ENCODE results near the gene CHERP.

Gene CHERP

DNA sequence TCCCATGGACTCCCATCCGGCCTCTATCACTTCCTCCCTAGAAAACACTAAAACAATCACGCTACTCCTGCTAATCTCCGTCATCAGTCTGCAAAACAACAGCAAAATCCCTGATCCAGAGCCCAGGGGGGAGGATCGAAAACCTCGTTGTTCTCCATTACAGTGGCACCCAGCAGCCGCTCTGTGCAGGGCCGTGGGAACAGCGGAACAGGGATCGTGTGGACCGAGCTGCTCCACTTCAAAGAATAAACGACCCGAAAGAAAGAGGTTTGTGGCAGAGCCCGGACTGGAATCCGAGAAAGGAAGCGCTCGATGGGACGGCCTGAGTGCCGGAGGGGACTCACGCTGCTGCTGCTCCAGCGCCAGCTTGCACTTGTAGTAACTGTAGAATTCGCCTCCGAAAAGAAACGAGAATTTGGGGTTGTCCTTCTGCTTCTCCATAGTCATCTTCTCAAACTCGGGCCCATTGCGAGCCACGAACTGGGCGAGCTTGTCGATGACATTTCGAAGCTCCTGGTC, 652 bp downstream of the CHERP start:
- DNase-seq, result no peak

DNA sequence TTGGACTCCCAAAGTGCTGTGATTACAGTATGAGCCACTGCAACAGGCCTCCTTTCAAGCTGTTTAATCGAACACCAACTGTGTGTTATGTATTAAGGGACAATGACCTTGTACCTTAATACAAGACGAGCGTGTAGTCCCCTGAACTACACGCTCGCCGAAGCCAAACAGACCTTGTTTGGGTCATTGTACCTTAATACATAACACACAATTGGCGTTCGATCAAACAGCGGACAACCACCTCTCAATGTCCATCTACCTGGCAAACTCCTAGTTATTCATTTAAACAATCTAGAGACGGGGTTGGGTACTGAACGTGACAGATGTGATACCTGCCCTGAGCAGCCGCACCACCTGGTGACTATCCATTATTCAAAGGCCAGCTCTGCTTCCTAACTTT, 1.3 kb downstream of the CHERP start:
- no peak for DNase-seq

DNA sequence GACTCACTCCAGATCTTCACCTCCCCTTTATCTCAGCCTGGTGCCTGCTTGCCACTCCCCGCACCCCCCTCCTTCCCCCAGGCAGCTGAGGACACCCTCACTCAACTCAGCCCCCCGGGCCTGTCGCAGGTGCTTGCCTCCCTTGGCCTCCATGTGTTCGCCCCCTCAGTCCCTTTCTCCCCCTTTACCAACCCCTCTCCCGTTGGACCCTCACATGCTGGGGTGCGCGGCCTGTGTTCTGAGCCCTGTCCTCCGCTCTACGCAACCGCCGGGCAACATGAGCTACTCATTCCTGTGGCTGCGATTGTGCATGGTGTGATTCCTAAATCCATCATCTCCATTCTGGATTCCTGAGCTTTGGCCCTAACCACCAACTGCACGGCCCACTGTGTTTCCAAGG, 5.1 kb downstream of the CHERP start:
- DNase-seq, result no peak

DNA sequence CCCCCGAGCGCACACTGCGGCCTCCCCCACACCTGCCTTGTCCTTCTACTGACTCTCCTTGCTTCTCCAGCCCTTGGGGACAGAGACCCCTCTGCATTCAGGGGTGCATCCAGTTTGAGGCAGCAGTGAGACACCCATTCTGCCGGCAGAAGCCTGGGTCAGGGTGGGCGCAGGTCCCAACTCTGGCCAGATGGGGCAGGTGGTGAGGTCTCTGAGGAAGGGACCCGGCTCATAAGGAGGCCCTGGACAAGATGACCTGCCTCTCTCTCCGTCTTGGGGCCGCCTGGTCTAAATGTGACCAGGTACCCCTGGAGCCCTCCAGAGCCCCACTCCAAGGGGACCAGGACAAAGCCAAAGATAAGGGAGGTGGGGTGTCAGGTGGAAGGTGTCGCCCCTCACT, 6.1 kb downstream of the CHERP start:
- no peak for DNase-seq

DNA sequence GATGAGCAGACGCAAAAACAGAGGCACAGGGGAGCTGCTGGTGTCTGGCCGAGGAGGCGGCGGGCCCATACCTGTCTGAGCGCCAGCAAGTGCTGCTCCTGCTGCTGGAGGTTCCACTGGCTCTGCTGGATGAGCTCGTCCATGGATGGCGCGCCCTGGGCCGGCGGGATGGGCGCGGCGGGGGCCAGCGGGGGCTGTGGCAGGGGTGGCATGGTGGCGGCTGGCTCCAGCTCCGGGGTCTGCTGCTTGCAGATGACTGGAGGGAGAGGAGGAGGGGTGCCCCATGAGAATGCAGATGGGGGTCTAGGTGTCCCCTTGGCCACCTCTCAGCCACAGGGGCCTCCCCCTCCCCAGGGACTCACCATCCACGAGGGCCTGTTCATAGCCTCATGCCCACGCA, 6.9 kb downstream of the CHERP start:
- DNase-seq, result no peak

DNA sequence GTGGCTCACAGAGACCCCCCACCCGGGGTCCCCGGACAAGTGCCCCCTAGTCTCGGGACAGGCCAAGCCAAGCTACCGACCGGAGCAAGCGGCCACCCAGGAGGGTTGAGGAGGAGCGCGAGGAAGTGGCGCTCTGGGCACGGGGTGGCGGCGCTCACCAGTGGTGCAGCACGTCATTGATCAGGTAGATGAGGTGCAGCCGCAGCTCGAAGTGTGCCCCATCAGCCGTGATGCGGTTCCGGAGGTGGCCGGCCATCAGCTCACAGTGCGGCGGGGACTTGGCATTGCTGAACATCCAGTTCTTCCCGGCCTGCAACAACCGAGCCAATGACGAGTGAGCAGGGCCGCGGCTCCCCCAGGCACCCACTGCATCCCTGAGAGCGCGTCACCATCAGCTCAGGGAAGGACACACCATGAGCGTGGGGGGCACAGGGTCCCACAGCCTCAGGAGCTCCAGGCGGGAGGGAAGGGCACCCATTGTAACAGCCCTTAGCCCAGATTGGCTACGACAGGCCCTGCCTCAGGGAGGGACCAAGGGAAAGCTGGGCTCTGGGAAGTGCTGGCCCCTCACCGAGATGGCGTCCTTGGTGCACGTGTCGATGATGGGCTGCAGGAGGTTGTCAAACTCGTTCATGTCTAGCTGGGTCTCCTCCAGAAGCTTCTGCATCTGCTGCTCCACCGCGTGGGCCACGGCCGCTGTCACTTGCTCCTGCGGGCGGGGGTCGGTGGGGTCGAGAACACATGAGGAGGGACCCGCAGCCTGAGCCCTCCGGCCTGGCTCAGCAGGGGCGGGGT, 9.6 kb downstream of the CHERP start:
- DNase-seq, result no peak

DNA sequence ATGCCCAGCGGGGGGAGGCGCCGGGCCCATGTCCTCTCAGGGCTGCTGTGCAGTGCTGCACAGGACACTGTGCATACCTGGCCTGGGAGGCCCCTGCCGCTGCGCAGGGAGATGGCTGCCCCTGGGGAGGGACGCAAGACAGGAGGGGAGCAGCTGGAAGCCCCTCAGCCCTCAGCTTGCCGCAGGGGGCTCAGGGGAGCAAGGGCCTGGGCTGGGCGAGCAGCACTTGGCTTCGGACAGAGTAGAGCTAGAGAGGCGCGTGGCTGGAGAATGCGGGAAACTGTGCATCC, 10.9 kb downstream of the CHERP start:
- DNase-seq, result no peak

DNA sequence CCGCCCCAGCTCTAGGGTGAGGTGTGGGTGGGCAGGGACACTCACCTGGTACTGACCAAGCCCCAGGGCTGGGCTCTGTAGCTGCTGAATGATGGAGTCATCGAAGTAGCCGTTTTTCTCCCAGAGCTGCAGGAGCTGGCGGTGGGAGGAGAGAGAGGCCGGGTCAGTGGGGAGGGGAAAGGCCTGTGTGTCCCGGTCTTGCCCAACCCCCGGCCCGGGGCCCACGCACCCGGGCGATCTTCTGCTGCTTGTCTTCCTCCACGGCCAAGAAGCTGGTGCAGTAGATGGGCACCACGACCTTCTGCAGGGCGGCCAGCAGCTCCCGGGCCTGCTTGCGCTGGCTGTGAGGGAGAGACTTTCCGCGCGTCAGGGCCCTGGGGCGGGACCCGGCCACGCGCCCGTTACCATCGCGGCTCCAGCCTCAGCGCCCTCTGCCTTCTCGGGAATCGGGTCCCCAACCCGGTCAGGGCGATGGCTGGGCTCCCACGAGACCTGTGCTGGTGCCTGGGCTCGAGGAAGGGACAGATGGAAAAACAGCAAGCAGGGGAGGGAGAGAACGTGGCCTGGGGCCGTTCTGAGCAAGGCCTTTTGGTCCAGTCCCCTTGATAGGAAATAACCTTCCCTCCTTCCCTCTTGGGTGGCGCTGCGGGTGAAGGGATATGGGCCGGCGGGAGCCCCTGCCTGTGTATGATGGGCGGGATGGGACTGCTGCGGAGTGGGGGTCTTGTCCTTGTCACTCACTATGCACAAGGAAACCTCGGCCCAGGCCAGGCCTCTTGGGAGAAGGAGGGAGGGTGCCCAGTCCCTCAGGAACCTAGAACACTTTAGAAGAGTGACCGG, 11.5 kb downstream of the CHERP start:
- DNase-seq, result no peak

DNA sequence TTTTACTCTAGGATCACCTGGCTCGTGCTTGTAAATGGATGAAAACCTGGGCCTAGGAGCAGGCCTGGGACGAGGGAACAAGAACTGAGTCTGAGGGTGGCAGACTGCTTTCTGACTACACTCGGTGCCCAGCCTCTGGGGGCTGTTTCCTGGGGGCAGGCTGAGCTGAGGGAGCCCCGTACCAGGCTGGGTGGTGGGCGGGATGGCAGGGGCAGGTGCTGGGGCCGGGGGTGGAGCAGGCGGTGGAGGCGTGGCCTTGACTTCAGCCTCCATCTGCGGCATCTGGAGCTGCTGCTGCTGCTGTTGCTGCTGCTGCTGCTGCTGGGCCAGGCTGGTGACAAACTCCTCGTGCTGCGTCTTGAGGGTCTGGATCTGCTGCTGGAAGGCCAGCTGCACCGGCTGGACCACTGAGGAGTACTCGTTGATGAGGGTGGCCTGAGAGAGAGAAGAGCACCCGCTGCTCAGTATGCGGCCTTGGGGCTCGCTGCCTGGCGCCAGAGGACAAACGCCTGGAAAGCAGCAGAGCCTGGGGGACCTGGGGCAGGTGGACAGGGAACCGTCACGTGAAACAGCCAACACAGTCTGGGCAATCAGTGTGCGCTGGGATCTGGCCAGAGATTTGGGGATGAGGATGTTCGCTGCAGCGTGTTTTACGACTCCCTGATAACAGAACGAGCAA, 12.6 kb downstream of the CHERP start:
- DNase-seq, result no peak

DNA sequence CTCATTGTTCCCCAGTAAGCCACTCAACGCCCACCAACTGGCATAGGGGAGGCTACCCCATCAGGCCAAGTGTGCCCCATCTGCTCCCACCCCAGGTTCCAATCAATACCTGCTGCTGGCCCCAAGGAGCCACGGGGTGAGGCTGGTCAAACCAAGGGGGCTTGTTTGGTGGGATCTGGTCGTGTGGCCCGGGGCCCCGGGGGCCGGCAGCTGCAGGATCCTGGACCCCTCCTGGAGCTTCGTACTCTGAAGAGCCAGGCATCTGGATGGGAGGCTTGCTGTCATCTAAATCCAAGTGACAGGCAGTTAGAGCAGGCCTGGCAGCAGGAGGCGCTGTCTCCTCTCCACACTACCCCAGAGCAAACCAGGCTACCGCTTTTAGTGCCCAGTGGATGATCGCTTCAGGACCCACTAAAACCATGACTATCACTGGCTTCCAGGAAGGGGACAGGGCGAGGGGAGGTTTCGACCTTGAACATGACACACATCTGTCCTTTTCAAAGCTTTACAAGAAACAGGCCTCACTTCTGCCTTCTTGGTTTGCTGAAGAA, 14.2 kb downstream of the CHERP start:
- no peak for DNase-seq

DNA sequence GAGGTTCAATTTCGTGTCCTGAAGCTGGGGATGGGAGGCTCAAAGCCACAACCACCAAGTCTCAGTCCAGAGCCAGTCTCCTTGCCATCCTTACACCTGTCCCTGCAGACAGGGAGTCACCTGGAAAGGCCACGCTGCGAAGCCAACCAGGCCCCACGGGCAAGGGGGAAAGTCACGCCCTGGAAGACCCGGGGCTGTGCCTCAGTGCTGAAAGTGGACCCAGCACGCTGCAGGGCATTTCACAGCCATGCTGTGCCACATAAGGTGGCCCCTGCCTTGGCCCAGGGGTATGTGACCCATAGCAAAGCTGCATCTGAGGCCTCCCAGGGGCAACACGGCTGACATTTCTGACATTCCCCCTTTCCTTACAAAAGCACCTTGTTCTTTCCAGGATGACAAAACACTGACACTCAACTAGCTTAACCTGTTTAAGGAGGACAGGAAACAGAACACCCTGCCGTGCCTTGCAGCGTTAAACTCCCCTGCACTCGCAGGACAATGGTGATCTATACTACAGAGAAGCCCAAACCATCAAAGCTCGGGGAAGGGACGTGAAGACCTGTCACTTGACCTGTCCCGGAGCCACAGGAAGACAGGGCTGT, 14.8 kb downstream of the CHERP start:
- no peak for DNase-seq

DNA sequence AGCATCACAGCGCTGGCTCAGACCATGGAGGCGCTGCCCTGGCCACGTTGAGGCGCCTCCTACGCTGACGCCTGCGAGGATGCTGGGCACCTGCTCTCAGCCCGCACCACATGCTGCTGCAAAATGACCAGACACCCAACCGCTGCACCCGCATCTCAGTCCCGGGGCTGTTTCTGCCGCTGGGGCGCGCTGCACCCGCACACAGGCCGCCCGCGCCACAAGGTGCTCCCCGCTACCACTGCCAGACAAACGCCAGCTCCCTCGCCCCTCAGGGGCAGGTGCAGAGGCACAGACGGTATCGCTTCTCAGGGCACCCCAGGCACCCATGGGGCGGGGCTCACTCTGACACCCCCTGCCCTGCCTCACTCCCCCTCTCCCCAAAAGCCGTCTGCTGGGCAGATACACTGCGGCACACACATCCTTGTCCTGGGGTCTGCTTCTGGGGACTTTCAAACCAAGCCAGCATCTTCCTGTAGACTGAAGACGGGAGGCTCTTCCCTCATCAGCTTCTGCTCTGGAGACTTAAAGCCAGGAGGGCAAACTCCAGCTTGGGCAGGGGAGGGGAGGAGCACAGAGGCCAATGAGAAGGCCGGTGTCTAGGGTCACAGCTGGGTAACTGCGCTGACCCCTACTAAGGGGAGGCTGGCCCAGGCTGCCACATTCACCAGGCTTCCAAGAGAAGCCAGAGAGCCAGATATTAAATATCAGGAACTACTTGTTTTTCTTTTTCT, 16.3 kb downstream of the CHERP start:
- no peak for DNase-seq

DNA sequence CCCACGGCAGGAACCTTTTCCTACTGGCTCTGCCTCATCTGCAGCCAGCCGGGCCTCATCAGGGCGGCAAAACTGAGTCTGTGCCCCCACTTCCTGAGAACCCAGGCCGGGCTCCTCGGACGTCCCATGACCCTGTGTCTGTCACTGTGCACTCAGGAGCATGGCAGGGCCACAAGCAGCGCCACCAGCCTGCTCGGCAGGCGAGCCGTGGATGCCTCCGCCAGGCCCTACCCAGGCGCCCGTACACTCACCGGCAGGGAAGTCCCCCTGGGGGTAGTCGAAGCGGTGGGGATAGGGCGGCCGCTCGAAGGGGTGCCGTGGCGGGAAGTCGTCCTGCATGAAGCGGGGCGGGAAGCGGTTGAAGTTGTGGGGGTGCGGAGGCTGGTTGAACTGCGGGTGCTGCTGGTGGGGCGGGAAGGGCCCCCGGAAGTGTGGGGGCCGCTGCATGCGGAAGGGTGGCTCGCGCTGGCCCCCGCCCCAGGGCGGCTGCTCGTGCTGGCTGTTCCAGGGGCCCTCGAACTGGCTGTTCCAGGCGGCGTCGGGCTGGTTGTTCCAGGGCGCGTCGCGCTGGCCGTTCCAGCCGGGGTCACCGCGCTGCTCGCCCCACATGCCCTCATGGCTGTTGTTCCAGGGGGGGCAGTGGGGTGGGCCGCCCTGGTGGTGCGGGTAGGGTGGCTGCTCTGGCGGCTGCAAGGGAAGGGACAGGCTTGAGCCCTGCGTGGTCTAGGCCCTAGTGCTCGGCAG, 17.1 kb downstream of the CHERP start:
- DNase-seq, result no peak

DNA sequence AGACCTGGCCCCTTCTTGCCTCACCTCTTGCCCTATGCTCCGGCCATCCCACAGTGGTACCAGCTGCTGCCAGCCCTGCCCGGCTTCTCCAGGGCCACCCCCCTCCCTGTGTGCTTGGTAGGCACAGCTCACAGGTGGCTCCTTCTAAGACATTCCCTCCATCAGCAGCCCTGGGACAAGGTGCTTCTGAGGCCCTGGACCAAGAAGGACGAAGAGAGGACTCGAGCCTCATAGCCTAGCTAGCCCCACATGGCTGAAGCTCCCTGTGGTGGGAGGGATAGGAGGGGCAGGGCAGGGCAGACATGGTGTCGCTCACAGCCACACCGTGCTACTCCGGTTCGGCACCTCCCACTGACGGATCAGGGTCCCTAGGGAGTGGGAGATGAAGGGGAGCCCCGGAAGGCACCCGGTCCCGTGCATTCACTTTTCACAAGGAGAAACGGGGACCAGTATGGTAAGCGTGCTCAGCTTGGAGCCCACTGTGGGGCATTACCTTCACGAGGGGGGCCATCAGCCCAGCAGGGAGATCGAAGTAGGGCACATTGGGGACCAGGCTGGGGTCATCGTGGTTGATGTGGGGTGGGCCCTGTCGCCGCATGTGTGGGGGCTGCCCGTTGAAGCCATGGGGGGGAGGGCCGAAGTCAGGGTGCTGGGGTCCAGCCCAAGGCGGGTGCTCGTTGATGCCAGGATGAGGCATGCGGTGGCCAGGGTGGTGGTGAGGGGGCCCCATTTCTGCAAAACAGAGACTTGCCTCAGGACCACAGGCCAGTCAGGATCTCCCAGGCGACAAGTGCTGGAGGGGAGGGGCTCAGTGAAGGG, 19.5 kb downstream of the CHERP start:
- no peak for DNase-seq

DNA sequence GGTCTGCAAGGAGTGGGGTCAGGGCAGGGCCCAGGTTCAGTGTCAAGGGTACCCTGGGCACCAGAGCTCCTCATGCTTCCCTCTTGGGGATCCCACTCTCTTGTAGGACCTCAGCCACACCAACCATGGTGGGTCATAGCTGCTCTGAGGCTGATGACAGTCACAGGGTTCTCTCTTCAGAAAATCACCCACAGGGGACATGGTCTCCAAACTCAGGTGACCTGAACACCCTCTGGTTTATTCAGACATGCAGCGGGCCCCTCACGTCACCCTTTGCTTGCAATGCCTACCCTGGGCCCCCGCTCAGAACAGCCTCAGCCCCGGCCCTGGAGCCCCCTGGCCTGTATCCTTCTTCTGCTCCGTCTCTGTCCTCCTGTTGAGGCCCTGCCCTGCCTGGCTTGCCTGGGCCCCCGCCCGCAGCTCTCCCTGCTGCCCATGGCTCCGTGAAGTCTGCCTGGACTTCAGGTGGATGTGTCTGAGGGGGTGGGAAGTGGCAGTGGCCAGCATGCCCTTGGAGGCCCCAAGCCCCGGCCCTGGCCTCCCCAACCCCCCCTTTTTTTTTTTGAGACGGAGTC, 20.4 kb downstream of the CHERP start:
- DNase-seq, result no peak

DNA sequence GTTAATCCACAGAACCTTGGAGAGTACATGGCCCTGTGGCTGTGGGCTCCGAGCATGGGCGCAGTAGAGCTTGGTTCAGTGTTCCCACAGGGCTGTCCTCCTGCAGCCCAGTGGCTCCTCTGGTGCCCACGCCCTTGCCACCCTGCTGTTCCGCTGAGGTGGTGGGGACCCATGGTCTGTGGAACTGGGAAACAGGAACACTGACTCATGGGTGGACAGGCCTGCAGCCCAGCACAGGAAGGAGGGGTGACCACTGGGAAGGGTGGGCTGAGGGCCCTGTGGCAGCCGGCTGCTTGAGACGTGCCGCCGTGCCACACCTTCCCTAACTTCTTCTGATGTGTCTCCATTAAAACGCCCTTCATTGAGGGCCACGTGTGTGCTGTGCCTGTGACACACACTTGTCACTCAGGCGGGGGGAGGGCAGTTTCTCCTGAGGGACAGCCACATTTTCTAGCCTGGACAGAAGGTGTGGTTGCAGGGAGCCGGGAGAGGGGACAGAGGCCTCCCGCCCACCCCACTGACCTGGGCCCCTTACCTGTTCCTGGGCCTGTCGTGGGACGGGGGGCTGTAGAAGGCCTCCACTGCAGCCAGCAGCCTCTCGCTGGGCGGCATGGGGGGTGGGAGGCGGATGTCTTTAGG, 21.1 kb downstream of the CHERP start:
- no peak for DNase-seq

DNA sequence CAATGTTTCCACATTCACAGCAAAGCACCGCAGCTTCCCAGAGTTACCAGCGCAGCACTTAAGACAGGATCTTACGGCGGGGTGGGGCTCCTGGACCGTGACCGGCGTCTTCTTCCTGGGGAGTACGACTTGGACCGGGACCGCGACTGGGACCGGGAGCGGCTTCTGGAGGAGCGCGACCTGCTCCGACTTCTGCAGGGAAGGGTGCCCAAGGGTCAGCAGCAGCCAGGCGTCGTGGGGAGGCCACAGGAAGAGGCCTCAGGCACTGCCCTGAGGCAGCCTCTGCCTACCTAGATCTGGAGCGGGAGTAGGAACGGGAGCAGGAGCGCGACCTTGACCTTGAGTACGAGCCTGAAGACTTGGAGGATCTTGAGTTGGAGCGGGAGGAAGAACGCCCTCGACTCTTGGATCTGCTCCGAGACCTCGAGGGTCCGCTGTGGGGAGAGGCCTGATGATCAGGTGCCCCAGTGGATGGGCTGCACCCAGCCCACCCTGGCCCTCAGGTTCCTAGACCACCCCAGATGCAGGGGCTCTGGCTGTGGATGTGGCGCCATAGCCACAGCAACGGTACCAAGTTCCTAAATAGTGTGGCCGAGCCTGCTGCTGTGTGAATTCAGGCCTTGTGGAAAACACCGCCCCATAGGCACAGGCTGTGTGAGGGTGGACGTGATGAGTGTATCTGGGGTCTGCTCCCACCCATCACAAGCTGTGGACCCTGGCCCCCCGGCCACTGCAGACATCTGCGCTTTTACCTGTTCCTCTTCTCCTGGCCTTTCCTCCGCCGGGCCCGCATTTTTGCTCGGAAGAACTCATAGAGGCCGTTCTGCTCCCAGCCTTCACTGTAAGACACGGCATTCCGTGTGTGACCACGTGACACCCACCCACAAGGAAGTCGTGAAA, 21.9 kb downstream of the CHERP start:
- DNase-seq, result no peak

DNA sequence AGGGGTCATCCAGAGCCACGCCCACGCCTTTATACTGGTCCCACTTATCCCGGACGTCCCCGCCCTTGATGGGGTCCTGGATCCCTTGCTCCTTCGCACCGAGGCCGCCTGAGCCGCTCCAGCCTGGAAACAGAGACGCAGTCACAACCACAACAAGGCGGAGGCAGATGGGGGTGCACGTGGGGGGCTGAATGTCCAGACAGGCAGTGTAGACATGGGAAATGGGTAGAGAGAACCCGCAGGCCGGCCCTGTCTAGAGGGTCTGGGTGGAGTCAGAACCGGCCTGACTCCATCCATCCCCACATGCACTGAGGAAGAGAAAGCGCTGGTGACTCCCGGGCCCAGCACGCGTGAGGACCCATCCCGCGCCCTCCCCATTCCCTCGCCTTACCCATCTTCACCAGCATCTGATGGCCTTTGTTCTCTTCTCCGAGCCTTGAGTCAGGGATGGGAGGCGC, 23.0 kb downstream of the CHERP start:
- DNase-seq, result no peak

All from SHP77 treated with DMSO at 0.1 percent for 48 hours (cell line).